T-helper 2 cell (primary cell): ENCODE measurements around the gene ATRN.
"Not testable (repeated sequence)": the region's sequence is repeated elsewhere in the genome, so short reads cannot be mapped to it uniquely, and the experiment has no call there.

ENCODE experiments used
- DNase-seq, 5 experiments: peaks; one replicate each; pipeline versions ENCODE4 v3.0.0 to v3.0.0-alpha.2; 2012 to 2022
- total RNA-seq, 2 donors: gene quantifications; one replicate each; lab custom pipeline; 2026; lab: John Stamatoyannopoulos, UW

The ATRN gene
- 23.7 to 34.6 reads per million in 2 donors for total RNA-seq

- DNase-seq = peak; percentile 63 to 93 (median 80)
Observed at GRCh38 chr20:3470627-3471396, at the start of gene ATRN. ATRN (plus strand) TSS chr20:3471018; CDS start chr20:3471108, 90 bp downstream.

- no peak for DNase-seq
Observed at GRCh38 chr20:3421985-3422384, 48.8 kb upstream of the ATRN start.

GRCh38 chr20:3423126-3423525 is 47.7 kb upstream of the ATRN start:
- DNase-seq = no peak

- DNase-seq = not testable (repeated sequence)
Observed at GRCh38 chr20:3426766-3427165, 44.1 kb upstream of the ATRN start.

GRCh38 chr20:3430376-3431069 is 40.3 kb upstream of the ATRN start:
- no peak for DNase-seq

- DNase-seq = no peak
Observed at GRCh38 chr20:3431109-3431508, 39.7 kb upstream of the ATRN start.

GRCh38 chr20:3432844-3433243 is 38.0 kb upstream of the ATRN start:
- DNase-seq = no peak

GRCh38 chr20:3433744-3434143 is 37.1 kb upstream of the ATRN start:
- no peak for DNase-seq

GRCh38 chr20:3434232-3434631 is 36.6 kb upstream of the ATRN start:
- DNase-seq = no peak

GRCh38 chr20:3436864-3437574 is 33.8 kb upstream of the ATRN start:
- DNase-seq = no peak

- no peak for DNase-seq
Observed at GRCh38 chr20:3446779-3447178, 24.0 kb upstream of the ATRN start.

GRCh38 chr20:3447321-3447720 is 23.5 kb upstream of the ATRN start:
- DNase-seq = no peak

- no peak for DNase-seq
Observed at GRCh38 chr20:3449319-3449718, 21.5 kb upstream of the ATRN start.

- no peak for DNase-seq
Observed at GRCh38 chr20:3452136-3452535, 18.7 kb upstream of the ATRN start.

- no peak for DNase-seq
Observed at GRCh38 chr20:3452690-3453089, 18.1 kb upstream of the ATRN start.

- no peak for DNase-seq
Observed at GRCh38 chr20:3454831-3455230, 16.0 kb upstream of the ATRN start.

- no peak for DNase-seq
Observed at GRCh38 chr20:3456648-3457047, 14.2 kb upstream of the ATRN start.

- DNase-seq = no peak
Observed at GRCh38 chr20:3459881-3460307, 10.9 kb upstream of the ATRN start.

GRCh38 chr20:3461211-3461771 is 9.5 kb upstream of the ATRN start:
- no peak for DNase-seq

GRCh38 chr20:3461911-3462677 is 8.7 kb upstream of the ATRN start:
- no peak for DNase-seq

- DNase-seq = no peak
Observed at GRCh38 chr20:3464166-3464565, 6.7 kb upstream of the ATRN start.

- DNase-seq = no peak
Observed at GRCh38 chr20:3465301-3465700, 5.5 kb upstream of the ATRN start.
